GM12891 (cell line): ENCODE results near the gene IRX5.

Experiments
- PAX5 ChIP-seq: IDR thresholded peaks from 2 replicates; pipeline ENCODE4 v1.6.1; 2011; ENCODE audit warnings: low read length, moderate library complexity, mild to moderate bottlenecking; ENCODE audit not compliant: insufficient read depth, severe bottlenecking
- POLR2A ChIP-seq: IDR thresholded peaks from 2 replicates; pipeline ENCODE4 v1.6.1; 2011; ENCODE audit warnings: low read depth, low read length, control low read depth
- POLR2AphosphoS5 ChIP-seq: IDR thresholded peaks from 2 replicates; pipeline ENCODE4 v1.6.1; 2011; ENCODE audit warnings: low read depth, low read length, control low read depth
- SPI1 ChIP-seq: IDR thresholded peaks from 2 replicates; pipeline ENCODE4 v1.6.1; 2011; ENCODE audit warnings: low read depth, low read length, control low read depth
- TAF1 ChIP-seq: IDR thresholded peaks from 2 replicates; pipeline ENCODE4 v1.6.1; 2011; ENCODE audit warnings: low read depth, low read length, control low read depth

GRCh38 chr16:54926166-54926838 lies 4.4 kb upstream of the IRX5 start:
- TF ChIP-seq POLR2AphosphoS5 (no peak), TAF1 (no peak), POLR2A (no peak), SPI1 (peak; percentile 56; the same call in 1 of the 2 replicates), PAX5 (no peak)
